OCI-LY1 (cell line): ENCODE results near the gene CUL2.

Experiments used
- EZH2 ChIP-seq: fragments of 200-600 bp; sonication (generic), shearing (Covaris generic); IDR thresholded peaks from 2 replicates; pipeline ENCODE4 v1.8.0; 2017; ENCODE audit warnings: borderline replicate concordance, mixed run types, mild to moderate bottlenecking, antibody characterized with exemption, low read length, moderate library complexity, mixed read lengths
- TF ChIP-seq, protein P1 (sequence below): fragments of 200-600 bp; sonication (generic), shearing (Covaris generic); IDR thresholded peaks from 2 replicates; pipeline ENCODE4 v1.5.1; 2017; ENCODE audit warnings: mild to moderate bottlenecking, antibody characterized with exemption, low read length, moderate library complexity, mixed read lengths

DNA sequence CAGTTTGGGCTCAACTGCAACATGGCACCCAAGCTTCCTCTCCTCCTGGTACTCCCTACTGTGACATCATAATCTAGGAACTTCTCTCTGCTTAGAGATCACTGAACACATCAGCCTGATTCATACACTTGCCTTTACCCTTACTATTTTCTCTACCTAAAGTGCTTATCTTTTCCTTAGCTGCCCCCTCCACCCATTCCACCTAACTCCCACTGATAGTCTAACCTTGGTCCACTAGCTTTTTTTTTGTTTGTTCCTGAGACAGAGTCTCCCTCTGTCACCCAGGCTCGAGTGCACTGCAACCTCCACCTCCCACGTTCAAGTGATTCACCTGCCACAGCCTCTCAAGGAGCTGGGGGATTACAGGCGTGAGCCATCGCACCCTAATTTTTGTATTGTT lies 15.9 kb downstream of the CUL2 start:
- TF ChIP-seq, protein P1, sequence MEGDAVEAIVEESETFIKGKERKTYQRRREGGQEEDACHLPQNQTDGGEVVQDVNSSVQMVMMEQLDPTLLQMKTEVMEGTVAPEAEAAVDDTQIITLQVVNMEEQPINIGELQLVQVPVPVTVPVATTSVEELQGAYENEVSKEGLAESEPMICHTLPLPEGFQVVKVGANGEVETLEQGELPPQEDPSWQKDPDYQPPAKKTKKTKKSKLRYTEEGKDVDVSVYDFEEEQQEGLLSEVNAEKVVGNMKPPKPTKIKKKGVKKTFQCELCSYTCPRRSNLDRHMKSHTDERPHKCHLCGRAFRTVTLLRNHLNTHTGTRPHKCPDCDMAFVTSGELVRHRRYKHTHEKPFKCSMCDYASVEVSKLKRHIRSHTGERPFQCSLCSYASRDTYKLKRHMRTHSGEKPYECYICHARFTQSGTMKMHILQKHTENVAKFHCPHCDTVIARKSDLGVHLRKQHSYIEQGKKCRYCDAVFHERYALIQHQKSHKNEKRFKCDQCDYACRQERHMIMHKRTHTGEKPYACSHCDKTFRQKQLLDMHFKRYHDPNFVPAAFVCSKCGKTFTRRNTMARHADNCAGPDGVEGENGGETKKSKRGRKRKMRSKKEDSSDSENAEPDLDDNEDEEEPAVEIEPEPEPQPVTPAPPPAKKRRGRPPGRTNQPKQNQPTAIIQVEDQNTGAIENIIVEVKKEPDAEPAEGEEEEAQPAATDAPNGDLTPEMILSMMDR: no peak
- no peak for TF ChIP-seq EZH2
